Choroid plexus epithelial cell (primary cell): ENCODE data around the gene LRP1B.

ENCODE experiments used
- DNase-seq: peaks from one replicate; pipeline ENCODE4 v3.0.0-alpha.2; 2010; ENCODE audit warnings: low read depth
- H3K4me3 ChIP-seq: 2 replicates; pipeline ENCODE4 v1.5.1; 2011; ENCODE audit warnings: low read depth, mild to moderate bottlenecking, control low read depth, low read length, moderate library complexity
- TF ChIP-seq, protein P1 (sequence below): conservative IDR thresholded peaks from 2 replicates; pipeline ENCODE4 v1.5.1; 2011; ENCODE audit warnings: low read depth, mild to moderate bottlenecking, control low read depth, inconsistent platforms, low read length, moderate library complexity

Gene LRP1B

DNA sequence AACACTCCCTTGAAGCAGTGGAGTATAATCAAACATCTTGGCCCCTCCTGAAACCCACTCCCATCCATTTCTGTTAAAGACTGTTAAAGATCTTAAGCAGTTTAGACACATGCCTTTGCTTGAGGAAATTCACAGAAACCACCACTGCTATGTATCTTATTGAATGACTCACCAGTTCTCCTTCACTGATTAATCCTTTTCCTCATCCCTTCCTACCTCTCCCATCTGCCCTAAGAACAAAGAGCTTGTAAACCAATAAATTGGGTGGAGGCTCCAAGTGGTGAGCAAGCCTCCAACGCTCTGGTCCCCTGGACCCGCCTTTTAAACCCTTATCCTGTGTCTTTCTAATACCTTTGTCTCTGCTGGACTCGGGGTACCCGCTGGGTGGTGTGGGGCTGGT, 746.1 kb downstream of the LRP1B start:
- H3K4me3 ChIP-seq: no peak overlapping the region
- TF ChIP-seq, protein P1, sequence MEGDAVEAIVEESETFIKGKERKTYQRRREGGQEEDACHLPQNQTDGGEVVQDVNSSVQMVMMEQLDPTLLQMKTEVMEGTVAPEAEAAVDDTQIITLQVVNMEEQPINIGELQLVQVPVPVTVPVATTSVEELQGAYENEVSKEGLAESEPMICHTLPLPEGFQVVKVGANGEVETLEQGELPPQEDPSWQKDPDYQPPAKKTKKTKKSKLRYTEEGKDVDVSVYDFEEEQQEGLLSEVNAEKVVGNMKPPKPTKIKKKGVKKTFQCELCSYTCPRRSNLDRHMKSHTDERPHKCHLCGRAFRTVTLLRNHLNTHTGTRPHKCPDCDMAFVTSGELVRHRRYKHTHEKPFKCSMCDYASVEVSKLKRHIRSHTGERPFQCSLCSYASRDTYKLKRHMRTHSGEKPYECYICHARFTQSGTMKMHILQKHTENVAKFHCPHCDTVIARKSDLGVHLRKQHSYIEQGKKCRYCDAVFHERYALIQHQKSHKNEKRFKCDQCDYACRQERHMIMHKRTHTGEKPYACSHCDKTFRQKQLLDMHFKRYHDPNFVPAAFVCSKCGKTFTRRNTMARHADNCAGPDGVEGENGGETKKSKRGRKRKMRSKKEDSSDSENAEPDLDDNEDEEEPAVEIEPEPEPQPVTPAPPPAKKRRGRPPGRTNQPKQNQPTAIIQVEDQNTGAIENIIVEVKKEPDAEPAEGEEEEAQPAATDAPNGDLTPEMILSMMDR: no peak
- DNase-seq: peak; percentile 40

DNA sequence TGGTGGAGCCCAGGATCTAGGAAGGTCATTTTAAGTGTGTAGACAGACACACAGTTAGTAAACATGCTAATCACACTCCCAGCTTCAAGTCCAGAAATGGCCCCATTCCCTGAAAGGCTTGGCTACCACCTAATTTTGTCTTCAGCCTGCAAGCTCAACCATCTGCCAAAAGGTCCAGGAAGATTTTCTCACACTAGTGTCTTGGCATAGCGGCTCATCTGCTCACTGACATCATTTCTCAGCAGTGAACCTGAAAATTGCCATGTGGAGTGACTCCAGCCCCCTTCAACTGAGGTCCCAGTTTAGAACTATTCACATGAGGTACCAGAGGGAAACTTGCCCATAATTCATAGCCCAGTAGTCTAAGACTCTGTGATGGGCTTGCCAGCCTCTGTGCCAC, 748.9 kb downstream of the LRP1B start:
- H3K4me3 ChIP-seq: no peak overlapping the region
- TF ChIP-seq, protein P1: no peak
- no peak for DNase-seq

DNA sequence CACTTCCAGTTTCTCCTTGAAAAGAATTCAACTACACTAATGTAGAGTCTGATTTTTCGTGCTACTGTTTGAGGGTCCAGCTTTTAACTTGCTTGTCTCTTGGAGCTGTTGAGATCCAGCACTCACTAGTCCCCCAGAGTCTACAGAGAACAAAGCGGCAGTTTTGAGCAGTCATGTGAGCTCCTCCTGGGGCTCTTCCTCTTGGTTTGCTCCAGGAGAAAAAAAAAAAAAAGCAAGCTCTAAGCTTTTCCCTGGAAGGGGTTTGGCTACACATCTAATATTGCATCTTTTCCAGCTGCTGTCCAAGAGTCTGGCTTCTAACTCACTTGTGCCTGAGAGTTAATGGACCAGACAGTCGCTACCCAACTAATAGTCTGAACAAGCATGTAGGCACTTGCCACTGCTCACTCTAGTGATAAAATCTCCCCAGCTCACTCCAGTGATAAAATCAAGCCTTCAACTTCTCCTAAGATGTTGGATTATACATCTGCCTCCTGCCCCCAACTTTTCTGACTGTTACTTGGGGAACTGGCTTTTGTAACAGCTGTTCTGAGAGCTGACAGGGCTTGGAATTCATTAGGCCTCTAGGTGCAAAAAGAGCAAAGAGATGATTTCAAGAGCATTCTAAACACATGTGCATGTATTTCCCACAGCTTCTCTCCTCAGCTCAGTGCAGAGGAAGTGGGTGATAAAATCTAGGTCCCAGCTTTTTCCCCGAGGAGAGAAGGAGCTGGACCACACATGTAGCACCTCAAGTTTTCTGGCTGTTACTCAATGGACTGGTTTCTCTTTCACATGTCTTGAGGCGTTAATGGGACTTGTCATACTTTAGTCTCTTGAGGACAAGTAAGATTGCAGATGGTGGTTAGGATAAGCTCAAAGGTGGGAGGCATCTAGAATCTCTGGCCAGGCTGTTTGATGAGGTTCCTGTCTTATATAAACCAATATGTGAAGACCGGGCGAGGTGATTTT, 750.5 kb downstream of the LRP1B start:
- DNase-seq: no peak
- TF ChIP-seq, protein P1: no peak
- H3K4me3 ChIP-seq: no peak overlapping the region

DNA sequence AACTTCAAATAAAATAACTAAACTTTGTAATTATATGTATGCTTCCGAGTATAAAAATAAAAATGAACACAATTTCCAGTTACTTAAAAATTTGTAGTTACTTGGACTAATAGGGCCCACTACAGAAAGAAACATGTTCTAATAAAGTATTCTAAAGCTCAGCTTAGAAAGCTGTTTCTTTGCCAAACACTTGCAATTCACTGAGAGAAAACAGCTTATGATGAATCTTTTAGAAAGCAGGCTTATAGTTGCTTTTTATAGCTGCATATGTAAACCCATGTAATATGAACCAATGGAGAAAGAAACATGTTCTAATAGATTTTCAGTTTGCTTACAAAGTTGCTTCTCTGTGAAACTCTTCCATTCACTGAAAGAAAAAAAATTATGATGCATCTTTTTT, 766.0 kb downstream of the LRP1B start:
- no peak for DNase-seq
- TF ChIP-seq, protein P1: no peak
- no peak overlapping the region for H3K4me3 ChIP-seq

DNA sequence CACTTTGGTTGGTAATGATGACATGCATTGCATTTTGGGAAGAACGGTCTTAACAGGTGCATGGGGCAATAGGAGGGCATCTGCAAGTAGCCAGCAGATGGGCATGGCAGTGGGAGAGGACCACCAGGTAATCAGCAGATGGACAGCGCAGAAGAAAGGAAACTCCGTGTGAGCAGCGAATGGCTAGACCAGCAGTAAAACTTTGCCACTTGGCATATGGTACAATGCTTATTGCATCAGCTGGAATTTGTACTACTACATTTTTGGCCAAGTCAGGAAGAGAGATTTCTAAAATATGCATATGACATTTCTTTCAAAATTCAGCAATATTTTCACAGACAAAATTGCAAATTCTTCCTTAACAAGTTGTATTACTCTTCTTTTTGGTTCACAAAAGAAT, 768.5 kb downstream of the LRP1B start:
- H3K4me3 ChIP-seq: no peak overlapping the region
- peak; percentile 5 for DNase-seq
- TF ChIP-seq, protein P1: no peak

DNA sequence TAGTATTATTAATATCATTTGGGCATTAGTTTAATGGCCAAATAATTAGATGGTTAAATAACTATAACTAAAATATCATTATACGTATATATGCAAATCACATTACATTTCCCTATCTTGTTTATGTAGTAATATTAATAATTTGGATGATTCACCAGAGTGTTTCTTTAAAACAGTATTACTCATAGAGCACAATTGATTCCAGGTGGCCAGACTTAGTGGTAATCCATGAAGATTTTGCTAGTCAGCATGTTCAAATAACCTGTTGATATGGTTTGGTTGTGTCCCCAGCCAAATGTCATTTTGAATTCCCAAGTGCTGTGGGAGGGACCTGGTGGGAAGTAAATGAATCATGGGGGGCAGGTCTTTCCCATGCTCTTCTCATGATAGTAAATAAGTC, 782.3 kb downstream of the LRP1B start:
- no peak overlapping the region for H3K4me3 ChIP-seq
- TF ChIP-seq, protein P1: no peak
- no peak for DNase-seq

DNA sequence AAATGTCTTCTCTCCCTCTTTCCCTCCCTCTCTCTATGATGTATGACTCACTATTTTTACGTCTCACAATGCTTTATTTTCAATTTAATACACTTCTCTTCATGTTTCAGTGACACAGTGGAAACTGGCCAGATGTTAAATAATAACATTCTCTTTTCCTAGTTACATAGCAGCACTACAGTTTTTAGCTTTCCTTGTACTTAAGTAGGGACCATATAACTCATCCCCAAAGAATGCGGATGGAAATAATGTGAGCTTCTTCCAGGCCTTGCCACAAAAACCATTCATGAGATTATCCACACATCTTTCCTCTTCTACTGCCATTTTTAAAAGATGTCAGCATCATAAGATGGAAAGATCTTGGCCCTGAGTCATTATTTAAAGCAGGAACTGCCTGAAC, 789.4 kb downstream of the LRP1B start:
- H3K4me3 ChIP-seq: no peak overlapping the region
- TF ChIP-seq, protein P1: no peak
- peak; percentile 95 for DNase-seq
